A673 (cell line): ENCODE measurements around the gene SPARCL1. TPM values are rescaled to one million over a fixed set of nuclear protein-coding genes. Genes with fewer than 3 reads are reported as not detected.

ENCODE experiments used
- BruUV-seq: library from RNA; stranded (reverse); fragments of 400-500 nt; replicated peaks from 2 replicates; lab custom pipeline; 2021; lab: Mats Ljungman, UMichigan
- CTCF ChIA-PET: fragments of 300-600 bp; sonication (Branson Sonifier 250); formaldehyde crosslinking; loops from one replicate; lab custom pipeline; 2022; ENCODE audit warnings: antibody characterized with exemption; lab: Charles Lee
- POLR2A ChIA-PET: fragments of 300-600 bp; sonication (Branson Sonifier 250); formaldehyde crosslinking; loops from one replicate; lab custom pipeline; 2022; ENCODE audit warnings: antibody characterized with exemption; ENCODE audit not compliant: low non-redundant PET; lab: Charles Lee
- DNase-seq: peaks from one replicate; pipeline ENCODE4 v3.0.0-alpha.2; 2015; ENCODE audit warnings: low spot score
- H3K27ac ChIP-seq: fragments of 200-600 bp; sonication (generic); 2 replicates; pipeline ENCODE4 v1.5.1; 2016; ENCODE audit warnings: mixed run types, low read depth, mild to moderate bottlenecking, mixed read lengths, antibody characterized with exemption, low read length; ENCODE audit not compliant: poor library complexity, severe bottlenecking
- H3K27me3 ChIP-seq: fragments of 200-600 bp; sonication (generic); replicated peaks from 2 replicates; pipeline ENCODE4 v1.6.1; 2017; ENCODE audit warnings: mixed run types, low read depth, mild to moderate bottlenecking, mixed read lengths, antibody characterized with exemption, low read length; ENCODE audit not compliant: insufficient read depth, poor library complexity
- H3K36me3 ChIP-seq: fragments of 200-600 bp; sonication (generic); 2 replicates; pipeline ENCODE4 v1.6.1; 2016; ENCODE audit warnings: mixed run types, mild to moderate bottlenecking, mixed read lengths, antibody characterized with exemption, low read length; ENCODE audit not compliant: insufficient read depth, poor library complexity, severe bottlenecking
- H3K4me1 ChIP-seq: fragments of 200-600 bp; sonication (generic); 2 replicates; pipeline ENCODE4 v1.6.1; 2017; ENCODE audit warnings: mixed run types, mild to moderate bottlenecking, mixed read lengths, antibody characterized with exemption, low read length; ENCODE audit not compliant: insufficient read depth, poor library complexity, severe bottlenecking
- H3K4me3 ChIP-seq: fragments of 200-600 bp; sonication (generic); 2 replicates; pipeline ENCODE4 v1.5.1; 2016; ENCODE audit warnings: low read depth, mixed run types, mild to moderate bottlenecking, mixed read lengths, low read length; ENCODE audit not compliant: poor library complexity, severe bottlenecking
- H3K9me3 ChIP-seq: fragments of 200-600 bp; sonication (generic); 2 replicates; pipeline ENCODE4 v1.6.1; 2016; ENCODE audit warnings: mixed run types, low read depth, mild to moderate bottlenecking, mixed read lengths, antibody characterized with exemption, low read length; ENCODE audit not compliant: poor library complexity, severe bottlenecking
- EZH2 ChIP-seq: fragments of 200-600 bp; sonication (generic); IDR thresholded peaks from 2 replicates; pipeline ENCODE4 v1.6.1; 2017; ENCODE audit warnings: borderline replicate concordance, low read depth, mild to moderate bottlenecking, mixed read lengths, antibody characterized with exemption, low read length; ENCODE audit not compliant: poor library complexity, severe bottlenecking
- intact Hi-C: fragments of 100-400 bp; cut with micrococcal nuclease; formaldehyde crosslinking; loops from one replicate; pipeline ENCODE4 v1.10.0; 2022; ENCODE audit not compliant: unreplicated experiment
- total RNA-seq: library from RNA; stranded (reverse); gene quantifications from 2 replicates; pipeline ENCODE4 v1.2.3, GENCODE V29; 2021
- TF ChIP-seq, protein P1 (sequence below): fragments of 300-800, 200-600 bp; sonication (generic); conservative IDR thresholded peaks from 2 replicates; pipeline ENCODE4 v1.5.1; 2017; ENCODE audit warnings: low read depth, mild to moderate bottlenecking, antibody characterized with exemption, low read length, moderate library complexity, mixed read lengths

SPARCL1 gene
- total RNA-seq, 1 experiment from 2014 or later = 1.1 TPM

DNA sequence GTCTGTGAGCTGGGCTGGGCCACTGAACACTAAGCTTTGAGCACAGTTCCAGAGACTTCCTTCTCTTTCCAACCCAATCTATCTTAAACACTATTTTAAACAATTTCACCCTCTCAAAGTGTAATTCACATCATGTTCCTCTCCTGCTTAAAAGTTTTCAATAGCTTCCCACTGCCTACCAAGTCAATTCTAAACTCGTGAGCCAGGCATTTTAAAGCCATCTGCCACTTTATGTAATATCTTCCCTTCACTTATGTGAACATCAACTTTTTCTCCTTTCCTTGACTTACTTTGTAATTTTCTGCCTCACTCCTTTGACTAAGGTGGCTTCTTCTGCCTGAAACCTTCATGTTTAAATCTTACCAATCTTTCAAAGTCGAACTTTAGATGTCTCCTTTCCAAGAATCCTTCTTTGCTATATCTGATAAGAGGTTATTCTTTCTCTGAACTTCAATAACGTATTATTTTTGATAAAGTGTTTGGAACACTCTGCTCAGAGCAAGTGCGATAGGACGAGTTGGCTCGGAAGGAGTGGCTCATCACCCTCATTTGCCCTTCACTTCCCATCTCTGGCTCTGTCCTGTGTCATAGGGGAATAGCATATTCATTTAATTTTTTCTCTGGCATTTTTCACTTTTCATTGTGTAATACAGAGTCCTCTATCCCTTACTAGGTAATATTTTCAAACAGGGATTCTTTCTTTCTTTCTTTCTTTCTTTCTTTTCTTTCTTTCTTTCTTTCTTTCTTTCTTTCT, 13.0 kb upstream of the SPARCL1 start:
- Histone ChIP-seq H3K36me3 (no peaks in the 10 kb centered on the region), H3K4me3 (no peak overlapping the region), H3K27me3 (no peaks in the 10 kb centered on the region), H3K27ac (no peak overlapping the region), H3K4me1 (no peaks in the 10 kb centered on the region), H3K9me3 (no peaks in the 10 kb centered on the region)
- intact Hi-C loops = loop anchor here (2.0 to 10.0 kb wide), 2 partner anchors 133 to 297 kb away; no protein-coding TSS in a partner anchor
- DNase-seq = no peak
- ChIA-PET CTCF (no interaction called here), POLR2A (no interaction called here)
- no peak for TF ChIP-seq EZH2
- TF ChIP-seq, protein P1, sequence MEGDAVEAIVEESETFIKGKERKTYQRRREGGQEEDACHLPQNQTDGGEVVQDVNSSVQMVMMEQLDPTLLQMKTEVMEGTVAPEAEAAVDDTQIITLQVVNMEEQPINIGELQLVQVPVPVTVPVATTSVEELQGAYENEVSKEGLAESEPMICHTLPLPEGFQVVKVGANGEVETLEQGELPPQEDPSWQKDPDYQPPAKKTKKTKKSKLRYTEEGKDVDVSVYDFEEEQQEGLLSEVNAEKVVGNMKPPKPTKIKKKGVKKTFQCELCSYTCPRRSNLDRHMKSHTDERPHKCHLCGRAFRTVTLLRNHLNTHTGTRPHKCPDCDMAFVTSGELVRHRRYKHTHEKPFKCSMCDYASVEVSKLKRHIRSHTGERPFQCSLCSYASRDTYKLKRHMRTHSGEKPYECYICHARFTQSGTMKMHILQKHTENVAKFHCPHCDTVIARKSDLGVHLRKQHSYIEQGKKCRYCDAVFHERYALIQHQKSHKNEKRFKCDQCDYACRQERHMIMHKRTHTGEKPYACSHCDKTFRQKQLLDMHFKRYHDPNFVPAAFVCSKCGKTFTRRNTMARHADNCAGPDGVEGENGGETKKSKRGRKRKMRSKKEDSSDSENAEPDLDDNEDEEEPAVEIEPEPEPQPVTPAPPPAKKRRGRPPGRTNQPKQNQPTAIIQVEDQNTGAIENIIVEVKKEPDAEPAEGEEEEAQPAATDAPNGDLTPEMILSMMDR = no peak
- no TSS peak for BruUV-seq

DNA sequence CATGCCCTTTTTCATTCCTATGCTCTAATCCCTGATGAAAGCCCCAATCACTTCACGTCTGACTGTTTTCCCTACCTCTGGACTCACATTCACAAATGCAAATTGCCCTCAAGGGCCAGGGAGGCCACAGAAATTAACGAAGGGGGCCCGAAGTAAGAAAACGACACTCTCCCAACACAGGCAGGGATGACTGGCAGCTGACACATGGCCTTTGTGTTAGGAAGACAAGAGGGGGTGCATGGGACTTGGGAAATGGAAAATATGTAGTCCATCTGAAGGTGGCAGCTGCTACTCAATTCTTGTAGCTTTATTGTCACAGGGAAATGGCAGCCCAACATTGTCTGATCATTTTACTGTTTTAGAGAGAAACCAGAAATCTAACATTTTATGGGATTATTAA, 12.3 kb upstream of the SPARCL1 start:
- TF ChIP-seq, protein P1 = no peak
- TF ChIP-seq EZH2 = no peak
- Histone ChIP-seq H3K4me1 (no peaks in the 10 kb centered on the region), H3K27ac (no peak overlapping the region), H3K27me3 (no peaks in the 10 kb centered on the region), H3K9me3 (no peaks in the 10 kb centered on the region), H3K4me3 (no peak overlapping the region), H3K36me3 (no peaks in the 10 kb centered on the region)
- POLR2A ChIA-PET = no interaction called here
- intact Hi-C loops = loop anchor here (10.0 kb wide), 1 partner anchor 133 kb away; no protein-coding TSS in a partner anchor
- no TSS peak for BruUV-seq
- DNase-seq = no peak
- CTCF ChIA-PET = no interaction called here

DNA sequence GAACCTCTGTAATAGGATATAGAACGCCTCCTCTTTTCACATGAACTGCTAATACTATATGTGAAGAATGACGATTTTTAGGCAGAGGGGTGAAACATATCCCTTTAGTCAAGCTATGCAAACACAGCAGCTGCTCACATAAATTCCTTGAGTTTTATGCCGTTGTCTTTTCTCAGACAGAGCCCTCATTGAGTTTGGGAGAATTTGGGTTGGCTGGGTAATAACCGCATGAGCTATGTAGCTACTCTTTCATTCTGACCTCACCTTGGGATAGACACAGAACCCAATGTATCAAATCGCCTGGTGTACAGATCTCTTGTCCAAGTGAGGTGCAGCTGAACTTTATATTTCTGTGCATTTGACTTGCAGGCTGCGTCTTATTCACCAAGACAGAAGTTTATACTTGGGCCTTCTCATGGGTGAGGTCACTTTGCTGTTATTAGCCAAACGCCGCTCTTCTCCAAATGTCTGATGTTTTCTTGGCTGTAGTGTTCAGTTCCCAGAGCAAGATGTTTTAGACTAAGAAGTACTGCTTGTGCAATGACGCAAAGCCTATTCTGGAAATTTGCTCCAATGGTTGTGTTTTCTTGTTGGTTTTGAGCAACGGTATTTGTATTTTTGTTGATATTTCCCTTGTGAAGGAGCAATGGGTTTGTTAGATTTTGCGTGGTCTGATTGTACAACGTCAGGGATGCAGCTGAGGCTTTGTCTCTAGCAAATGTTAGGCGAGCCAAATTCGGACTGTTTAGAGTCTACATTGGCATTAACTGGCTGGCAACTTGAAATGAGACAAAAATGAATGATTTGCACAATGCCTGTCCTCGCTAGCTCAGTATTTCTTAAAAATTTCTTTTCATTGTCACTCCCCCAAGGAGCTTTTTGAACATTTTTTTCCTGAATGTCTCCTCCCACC, 11.2 kb upstream of the SPARCL1 start:
- intact Hi-C loops = loop anchor here (10.0 kb wide), 1 partner anchor 134 kb away; no protein-coding TSS in a partner anchor
- H3K4me3 ChIP-seq = no peak overlapping the region
- H3K9me3 ChIP-seq = no peaks in the 10 kb centered on the region
- no peak for TF ChIP-seq EZH2
- TF ChIP-seq, protein P1 = no peak
- BruUV-seq = no TSS peak
- H3K27ac ChIP-seq = no peak overlapping the region
- H3K27me3 ChIP-seq = no peaks in the 10 kb centered on the region
- CTCF ChIA-PET = no interaction called here
- H3K4me1 ChIP-seq = no peaks in the 10 kb centered on the region
- POLR2A ChIA-PET = no interaction called here
- DNase-seq = no peak
- H3K36me3 ChIP-seq = no peaks in the 10 kb centered on the region
